Cardiac fibroblast (primary cell): ENCODE measurements around the gene WDR53.
"Not testable (repeated sequence)": the region's sequence is repeated elsewhere in the genome, so short reads cannot be mapped to it uniquely, and the experiment has no call there.

Experiments used
- DNase-seq, 2 donors: peaks; one replicate each; pipeline versions ENCODE4 v3.0.0 to v3.0.0-alpha.2; 2010; ENCODE audit warnings: low read depth in 2 of 2
- H3K4me3 ChIP-seq, 2 donors: replicated peaks in 1 of 2; 1 replicate in 1 of 2; 2 replicates in 1 of 2; pipeline ENCODE4 v1.5.1; 2011; ENCODE audit warnings: low read depth in 2 of 2, low read length in 2 of 2, mild to moderate bottlenecking in 2 of 2, moderate library complexity in 1 of 2
- TF ChIP-seq, protein P1 (sequence below): IDR thresholded peaks from one replicate; pipeline ENCODE4 v1.5.1; 2011; ENCODE audit warnings: low read depth, mild to moderate bottlenecking, low read length, inconsistent platforms

Gene WDR53

DNA sequence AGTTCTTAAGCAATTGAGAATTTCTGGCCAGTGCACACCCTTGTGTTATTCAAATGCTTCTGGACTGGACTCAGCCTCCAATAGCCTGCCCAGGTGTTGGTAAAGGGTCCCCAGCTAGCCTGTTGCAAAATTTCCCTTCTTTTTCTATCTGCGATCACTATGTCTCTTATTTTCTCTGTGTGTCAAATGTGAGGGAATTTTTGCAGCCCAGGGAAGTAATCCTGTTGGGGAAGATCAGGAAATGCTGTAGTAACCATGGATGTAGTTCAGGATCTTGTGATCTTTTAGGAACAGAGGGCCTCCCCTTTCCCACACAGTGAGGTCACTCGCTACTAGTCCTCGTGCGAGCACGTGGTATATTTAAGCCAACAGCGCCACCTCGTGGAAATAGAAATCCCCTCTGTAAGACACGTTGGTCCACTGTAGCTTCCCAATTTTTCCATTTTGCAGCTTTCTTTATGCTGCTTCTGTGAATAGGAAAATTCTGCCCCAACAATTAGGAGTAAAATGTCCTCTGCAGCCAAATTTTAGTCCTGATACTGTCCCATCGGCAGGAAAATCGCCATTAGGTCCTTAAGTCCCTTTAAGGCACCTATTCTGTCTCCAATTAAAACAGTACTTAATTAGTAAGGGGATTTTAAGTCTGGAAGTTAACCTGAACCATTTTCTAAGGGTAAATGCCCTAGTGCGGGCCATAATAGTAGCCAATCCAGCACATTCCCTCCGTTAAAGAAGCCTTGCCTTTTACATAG, 49.2 kb downstream of the WDR53 start:
- H3K4me3 ChIP-seq = no peak overlapping the region
- DNase-seq = peak; percentile 85 to 93
- TF ChIP-seq, protein P1, sequence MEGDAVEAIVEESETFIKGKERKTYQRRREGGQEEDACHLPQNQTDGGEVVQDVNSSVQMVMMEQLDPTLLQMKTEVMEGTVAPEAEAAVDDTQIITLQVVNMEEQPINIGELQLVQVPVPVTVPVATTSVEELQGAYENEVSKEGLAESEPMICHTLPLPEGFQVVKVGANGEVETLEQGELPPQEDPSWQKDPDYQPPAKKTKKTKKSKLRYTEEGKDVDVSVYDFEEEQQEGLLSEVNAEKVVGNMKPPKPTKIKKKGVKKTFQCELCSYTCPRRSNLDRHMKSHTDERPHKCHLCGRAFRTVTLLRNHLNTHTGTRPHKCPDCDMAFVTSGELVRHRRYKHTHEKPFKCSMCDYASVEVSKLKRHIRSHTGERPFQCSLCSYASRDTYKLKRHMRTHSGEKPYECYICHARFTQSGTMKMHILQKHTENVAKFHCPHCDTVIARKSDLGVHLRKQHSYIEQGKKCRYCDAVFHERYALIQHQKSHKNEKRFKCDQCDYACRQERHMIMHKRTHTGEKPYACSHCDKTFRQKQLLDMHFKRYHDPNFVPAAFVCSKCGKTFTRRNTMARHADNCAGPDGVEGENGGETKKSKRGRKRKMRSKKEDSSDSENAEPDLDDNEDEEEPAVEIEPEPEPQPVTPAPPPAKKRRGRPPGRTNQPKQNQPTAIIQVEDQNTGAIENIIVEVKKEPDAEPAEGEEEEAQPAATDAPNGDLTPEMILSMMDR = peak; percentile 61

DNA sequence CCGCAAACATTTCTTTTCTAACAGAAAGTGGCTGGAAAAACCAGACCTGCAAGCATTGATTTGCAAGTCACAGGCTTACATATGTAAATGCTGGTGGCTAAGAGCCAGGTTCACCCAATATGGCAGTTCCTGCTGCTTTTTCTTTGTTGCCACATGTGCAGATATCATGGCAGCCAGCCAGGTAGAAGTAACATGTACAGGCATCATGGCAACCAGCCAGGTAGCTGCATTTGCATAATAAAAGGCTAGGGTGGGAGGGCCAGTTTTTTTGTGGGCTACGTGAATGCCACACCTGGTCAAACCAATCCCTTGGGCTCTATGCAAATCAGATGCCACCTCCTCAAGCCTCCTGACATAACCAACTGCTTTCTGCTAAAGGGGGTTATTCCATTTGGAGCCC, 50.4 kb downstream of the WDR53 start:
- DNase-seq = peak in 1 of 2 donors; percentile 39
- TF ChIP-seq, protein P1 = no peak

DNA sequence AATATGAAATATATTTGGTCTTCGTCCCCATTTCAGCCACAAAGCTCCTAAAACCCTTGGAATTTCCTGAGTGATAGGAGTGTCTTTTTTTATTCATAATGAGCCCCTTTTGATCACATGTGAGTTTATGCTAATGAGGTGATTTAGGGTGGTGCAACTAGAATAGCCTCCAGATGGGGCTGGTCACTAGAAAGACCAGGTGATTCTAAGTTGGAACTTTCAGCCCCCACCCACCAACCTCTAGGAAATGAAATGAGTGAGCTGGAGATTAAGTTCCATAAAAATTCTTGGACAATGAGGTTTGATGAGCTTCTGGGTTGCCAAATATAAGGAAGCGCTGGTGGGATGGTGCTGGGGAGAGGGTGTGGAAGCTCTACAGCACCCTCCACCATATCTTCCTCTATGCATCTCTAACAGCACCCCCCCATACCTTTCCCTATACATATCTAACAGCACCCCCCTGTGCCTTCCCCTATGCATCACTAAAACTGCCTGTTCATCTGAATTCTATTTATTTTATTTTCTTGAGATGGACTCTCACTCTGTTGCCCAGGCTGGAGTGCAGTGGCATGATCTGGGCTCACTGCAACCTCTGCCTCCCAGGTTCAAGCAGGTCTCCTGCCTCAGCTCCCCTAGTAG, 51.1 kb downstream of the WDR53 start:
- no peak overlapping the region for H3K4me3 ChIP-seq
- TF ChIP-seq, protein P1 = no peak
- DNase-seq = no peak

More for the DNA sequence above, 50.4 kb downstream of the WDR53 start:
- H3K4me3 ChIP-seq = no peak overlapping the region

DNA sequence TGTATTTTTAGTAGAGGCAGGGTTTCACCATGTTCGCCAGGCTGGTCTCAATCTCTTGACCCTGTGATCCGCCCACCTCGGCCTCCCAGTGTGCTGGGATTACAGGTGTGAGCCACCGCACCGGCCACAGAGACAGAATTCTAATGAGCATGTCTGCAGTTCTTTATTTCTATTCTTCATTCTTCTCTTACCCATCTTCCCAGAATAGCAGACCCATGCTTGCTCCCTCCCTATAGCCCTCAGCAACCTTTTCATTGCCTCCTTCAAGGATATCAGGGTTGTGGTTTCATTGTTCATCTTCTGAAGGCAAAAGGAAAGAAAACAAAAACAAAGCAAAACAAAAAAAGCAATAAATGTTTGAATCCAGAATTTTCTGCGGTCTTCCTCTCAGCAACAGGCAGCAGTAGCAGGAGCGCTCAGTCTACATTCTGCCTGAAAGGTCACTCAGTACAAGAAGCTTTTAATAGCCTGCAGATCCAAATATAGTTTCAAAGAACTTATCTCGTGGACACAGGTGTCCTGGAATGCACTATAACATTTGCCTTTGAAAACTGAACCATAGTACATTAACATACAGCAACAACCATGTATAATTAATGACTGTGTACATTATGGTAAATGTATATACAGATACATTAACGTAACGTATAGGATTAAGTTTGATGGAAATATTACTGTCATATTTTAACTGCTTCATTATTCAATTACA, 53.3 kb downstream of the WDR53 start, which contains the start of gene SMCO1:
TSS of gene SMCO1 (minus strand) at position 434 of the 709 bp plus-strand sequence. CDS start at position 297, 137 bp downstream.
- no peak for DNase-seq
- TF ChIP-seq, protein P1 = no peak
- no peak within 1 kb of the TSS for H3K4me3 ChIP-seq

DNA sequence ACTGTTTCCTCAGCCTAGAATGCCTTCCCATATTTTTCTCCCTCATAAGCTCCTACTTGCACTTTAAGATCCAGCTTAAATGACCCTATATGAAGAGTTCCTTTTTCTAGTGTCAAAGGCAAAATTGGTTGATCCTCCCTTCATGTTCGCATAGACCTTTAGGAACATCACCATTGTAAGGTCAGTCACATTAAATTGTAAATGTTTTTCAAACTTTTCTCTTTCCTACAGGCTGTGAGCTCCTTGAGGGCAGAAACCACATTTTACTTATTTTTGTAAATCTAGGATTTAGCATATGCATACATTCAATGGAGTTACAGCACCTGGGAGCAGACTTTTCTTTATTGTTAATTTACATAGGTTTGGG, 54.0 kb downstream of the WDR53 start:
- TF ChIP-seq, protein P1 = no peak
- no peak overlapping the region for H3K4me3 ChIP-seq
- no peak for DNase-seq

DNA sequence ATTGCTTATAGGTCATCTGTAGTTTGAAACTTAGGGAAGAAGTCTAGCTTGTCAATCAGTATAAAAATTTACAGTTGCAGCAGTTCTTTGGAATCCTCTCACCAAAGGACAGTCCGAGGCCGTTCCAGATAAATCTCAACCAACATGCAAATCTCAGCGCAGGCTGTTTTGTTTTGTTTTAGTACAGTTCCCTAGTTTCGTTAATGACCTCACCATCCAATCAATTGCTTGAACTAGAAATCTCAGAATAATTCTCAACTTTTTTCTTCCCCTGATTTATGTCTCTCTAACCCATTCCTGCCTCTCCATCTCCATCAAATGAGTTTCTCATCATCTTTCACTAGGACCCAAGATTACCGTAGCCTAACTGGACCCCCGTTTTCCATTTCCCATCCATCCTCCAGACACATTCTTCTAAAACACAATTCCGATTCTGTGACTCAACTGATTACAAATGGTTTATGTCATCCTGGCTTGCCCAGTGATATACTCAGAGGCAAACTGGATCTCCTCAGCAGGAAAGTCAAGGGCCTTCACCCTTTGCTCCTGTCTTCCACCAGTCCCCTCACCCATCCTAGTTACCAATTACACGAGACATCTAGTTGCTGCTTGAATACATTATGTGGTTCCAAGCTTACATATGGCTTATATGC, 54.5 kb downstream of the WDR53 start:
- TF ChIP-seq, protein P1 = no peak
- peak; percentile 23 to 75 for DNase-seq
- no peak overlapping the region for H3K4me3 ChIP-seq

DNA sequence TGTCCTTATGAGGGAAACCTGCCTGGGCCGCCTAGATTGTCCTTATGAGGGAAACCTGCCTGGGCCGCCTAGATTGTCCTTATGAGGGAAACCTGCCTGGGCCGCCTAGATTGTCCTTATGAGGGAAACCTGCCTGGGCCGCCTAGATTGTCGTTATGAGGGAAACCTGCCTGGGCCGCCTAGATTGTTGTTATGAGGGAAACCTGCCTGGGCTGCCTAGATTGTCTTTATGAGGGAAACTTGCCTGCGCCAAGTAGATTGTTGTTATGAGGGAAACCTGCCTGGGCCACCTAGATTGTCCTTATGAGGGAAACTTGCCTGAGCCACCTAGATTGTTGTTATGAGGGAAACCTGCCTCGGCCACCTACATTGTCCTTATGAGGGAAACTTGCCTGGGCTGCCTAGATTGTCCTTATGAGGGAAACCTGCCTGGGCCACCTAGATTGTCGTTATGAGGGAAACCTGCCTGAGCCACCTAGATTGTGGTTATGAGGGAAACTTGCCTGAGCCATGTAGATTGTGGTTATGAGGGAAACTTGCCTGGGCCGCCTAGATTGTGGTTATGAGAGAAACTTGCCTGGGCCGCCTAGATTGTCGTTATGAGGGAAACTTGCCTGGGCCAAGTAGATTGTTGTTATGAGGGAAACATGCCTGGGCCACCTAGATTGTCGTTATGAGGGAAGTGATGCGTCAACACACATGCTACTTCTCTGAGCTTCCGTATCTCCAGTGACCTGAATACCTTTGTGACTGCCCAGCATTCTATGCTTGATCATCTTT, 56.5 kb downstream of the WDR53 start:
- DNase-seq, H3K4me3 ChIP-seq: not testable (repeated sequence)

DNA sequence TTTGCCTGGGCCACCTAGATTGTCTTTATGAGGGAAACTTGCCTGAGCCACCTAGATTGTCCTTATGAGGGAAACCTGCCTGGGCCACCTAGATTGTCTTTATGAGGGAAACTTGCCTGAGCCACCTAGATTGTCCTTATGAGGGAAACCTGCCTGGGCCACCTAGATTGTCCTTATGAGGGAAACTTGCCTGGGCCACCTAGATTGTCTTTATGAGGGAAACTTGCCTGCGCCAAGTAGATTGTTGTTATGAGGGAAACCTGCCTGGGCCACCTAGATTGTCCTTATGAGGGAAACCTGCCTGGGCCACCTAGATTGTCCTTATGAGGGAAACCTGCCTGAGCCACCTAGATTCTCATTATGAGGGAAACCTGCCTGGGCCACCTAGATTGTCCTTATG, 57.2 kb downstream of the WDR53 start:
- DNase-seq, H3K4me3 ChIP-seq: not testable (repeated sequence)
